ENCODE measurements around the gene TIPARP. TPM values are rescaled to one million over a fixed set of nuclear protein-coding genes. Genes with fewer than 3 reads are reported as not detected.

The TIPARP gene
- total RNA-seq, 1 donor from 2014 or later, result 32.1 TPM

DNA sequence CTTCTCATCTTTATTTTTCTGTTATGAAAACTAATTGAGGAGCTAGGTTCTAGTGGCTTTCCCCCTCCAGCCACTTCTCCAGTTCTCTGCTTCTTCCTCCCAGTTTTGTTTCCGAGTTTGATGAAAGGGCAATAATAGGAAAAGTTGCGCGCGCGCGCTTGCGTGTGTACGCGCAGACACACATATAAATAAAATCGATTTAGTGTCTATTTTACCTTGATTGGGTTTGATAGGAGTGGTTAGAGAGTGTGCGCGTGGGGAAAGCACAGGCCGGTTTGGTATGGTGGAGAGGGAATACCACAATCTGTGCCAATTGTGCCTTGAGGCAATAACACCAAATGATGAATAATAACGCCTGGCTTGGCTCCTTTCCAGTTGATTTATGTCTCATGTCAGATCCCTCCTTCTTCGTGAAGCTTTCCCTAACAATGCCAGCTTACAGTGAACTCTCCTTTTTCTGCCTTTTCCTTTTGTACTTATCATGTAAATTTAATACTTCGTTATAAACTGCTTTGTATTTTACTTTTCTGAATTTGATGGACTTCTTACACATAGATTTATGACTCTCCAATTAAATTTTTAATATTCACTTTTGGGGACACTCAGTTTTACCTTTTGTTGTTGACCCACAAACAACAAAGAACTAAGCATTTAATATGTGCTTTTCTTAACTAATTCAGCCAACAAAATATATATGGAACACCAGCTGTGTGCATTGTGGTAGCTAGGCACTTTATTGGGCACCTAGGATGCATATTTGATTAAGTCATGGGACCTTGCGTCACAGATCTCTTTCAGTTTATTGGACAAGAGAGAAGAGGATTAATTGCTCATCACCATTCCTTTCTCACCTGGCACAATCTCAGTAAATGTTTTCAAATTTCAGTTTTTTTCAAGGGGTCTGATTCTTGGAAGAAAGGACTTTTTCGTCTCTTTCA lies 1.7 kb downstream of the TIPARP start:
- peak; percentile 85 to 94 for DNase-seq (ENCODE audit: low read depth in 2 of 2)

DNA sequence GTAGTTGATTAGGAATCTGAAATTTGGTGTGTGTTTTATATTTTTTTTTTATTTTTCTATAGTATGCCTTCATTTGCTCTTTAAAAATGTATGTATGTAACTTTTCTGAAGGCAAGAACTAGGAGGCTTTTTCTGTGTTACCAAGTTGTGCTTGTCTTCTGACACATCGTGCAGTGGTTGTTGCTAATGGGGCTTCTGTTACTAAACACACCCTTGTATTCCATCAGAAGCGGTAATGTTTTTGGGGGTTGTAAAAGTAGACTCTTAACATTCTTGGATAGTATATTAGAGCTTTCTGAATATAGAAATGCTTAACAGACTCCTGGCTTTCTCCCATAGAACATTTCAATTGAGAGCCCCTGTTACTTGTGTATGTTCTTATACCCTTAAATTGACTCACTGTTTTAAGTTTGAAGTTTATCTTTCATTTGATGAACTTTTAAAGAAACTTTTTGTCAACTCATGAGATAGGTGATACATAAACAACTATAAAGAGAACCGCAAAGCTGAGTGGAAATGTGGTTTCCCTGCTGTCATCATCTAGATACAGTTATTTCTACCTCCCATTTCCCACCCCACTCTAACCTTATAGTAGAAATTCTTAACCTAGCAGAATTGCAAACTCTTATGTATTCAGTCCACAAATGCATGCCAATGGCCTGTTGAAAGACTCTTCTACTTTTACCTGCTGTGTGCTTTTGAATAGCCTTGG lies 2.5 kb downstream of the TIPARP start:
- DNase-seq (ENCODE audit: low read depth in 2 of 2), result no peak

DNA sequence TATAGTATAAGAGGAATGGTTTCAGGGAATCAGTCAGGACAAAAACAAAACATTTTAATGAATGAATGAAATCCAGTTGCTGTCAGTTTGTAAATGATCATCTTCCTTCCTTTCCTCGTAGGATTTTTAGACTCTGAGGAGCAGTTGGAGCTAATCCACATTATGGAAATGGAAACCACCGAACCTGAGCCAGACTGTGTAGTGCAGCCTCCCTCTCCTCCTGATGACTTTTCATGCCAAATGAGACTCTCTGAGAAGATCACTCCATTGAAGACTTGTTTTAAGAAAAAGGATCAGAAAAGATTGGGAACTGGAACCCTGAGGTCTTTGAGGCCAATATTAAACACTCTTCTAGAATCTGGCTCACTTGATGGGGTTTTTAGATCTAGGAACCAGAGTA lies 3.1 kb downstream of the TIPARP start:
- peak in 1 of 2 donors; percentile 68 for DNase-seq (ENCODE audit: low read depth in 2 of 2)

DNA sequence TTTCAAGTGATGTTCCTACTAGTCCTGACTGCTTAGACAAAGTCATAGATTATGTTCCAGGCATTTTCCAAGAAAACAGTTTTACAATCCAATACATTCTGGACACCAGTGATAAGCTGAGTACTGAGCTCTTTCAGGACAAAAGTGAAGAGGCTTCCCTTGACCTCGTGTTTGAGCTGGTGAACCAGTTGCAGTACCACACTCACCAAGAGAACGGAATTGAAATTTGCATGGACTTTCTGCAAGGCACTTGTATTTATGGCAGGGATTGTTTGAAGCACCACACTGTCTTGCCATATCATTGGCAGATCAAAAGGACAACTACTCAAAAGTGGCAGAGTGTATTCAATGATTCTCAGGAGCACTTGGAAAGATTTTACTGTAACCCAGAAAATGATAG lies 3.8 kb downstream of the TIPARP start:
- no peak for DNase-seq (ENCODE audit: low read depth in 2 of 2)

DNA sequence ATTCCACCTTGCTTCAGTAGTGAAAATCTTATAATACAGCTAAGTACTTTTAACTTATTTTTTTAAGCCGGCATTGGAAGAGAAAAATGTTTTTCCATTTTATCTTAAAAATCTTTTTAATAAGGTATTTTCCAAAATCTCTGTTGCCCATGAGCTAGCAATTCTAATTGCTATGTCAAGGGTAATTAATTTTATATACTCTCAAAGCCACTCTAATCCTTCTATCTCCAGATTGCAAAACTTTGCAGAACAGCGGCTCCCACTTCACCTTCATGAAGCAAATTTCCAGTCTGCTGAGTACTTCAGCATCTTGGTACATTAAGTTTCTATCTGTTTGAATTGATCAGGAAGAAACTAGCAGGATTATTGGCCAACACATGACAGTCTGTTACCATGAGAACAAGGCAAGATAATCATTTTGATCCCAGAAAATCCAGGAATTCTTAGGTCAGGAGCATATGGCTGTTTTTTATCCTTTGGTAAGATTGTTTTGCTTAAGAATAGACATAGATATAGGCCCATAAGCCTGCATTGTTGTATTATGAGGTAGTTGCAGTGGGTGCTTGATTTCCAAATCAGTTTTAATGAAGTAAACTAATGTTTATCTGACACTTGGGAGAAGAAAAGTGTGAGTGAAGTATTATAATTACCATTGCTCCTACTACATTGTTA lies 6.0 kb downstream of the TIPARP start:
- DNase-seq (ENCODE audit: low read depth in 2 of 2), result no peak

DNA sequence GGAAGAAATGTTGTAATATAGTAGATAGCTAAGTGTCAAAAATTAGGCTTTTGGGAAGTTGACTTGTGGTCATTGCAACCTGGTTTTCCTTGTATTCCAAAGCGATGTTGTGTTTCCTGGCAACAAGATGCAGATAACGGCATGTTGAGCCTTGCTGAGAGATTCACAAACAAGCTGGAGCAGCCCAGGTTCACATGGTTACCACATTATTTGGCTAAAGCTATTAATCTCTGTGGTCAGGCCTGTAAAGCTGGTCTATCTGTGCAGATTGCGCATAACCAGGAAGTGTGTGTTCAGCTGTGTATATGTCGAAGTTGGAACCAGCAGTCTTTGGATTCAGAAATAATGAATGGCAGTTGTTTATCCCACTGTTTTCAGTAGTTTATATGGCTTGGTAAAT lies 6.6 kb downstream of the TIPARP start:
- DNase-seq (ENCODE audit: low read depth in 2 of 2), result peak; percentile 79 to 96

DNA sequence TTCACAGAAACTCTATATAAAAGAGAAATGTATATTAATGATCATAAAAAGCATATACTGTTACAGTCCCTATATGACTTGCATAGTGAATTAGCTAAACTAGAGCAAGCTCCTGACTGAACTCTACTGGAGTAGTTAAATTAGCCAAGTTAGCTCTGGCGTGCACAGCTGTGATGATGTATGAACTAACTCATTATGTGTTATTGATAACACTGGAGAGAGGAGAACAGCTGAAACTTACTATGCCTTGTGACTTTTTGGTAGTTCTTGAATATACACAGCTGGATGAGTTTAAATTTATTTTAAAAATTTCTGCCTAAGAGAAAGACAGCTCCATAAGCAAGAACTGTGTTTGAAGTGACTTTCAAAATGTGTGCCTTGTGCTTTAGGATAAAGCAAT lies 8.1 kb downstream of the TIPARP start:
- no peak for DNase-seq (ENCODE audit: low read depth in 2 of 2)

DNA sequence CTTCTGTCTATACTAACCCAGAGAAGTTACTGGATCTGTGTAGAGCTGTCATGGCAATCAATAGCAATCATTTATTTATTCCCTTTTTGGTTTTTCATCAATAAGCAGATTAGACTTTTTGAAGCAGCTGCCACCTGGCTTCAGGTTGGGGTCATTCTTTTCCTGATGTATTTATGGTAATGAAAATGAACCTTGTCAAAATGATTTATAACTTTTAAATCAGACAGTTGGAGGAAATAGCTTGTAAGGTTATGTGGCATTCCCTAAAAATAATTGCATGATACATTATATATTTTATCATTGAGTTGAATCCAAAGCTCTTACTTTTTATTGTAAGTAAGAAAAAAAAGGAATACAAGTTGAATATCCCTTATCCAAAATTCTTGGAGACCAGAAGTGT lies 8.6 kb downstream of the TIPARP start:
- DNase-seq (ENCODE audit: low read depth in 2 of 2), result no peak

DNA sequence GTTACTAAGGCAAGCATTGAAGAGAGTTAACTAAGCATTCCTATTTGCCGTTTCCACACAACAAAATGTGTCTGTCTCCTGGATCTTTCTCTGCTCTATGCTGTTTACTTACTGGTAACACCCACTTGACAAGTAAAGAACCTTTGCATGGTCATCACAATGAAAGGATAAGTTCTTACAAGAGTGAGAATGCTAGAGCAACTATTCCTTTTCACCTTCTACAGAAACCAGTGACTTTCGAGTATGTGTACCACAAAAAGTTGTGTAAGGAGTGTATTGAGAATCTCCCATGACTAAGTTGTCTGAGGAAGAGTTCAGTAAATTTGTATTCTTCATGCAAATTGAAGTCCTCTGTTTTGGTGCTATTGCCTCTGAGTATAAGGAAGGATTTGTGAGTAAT lies 10.8 kb downstream of the TIPARP start:
- no peak for DNase-seq (ENCODE audit: low read depth in 2 of 2)

DNA sequence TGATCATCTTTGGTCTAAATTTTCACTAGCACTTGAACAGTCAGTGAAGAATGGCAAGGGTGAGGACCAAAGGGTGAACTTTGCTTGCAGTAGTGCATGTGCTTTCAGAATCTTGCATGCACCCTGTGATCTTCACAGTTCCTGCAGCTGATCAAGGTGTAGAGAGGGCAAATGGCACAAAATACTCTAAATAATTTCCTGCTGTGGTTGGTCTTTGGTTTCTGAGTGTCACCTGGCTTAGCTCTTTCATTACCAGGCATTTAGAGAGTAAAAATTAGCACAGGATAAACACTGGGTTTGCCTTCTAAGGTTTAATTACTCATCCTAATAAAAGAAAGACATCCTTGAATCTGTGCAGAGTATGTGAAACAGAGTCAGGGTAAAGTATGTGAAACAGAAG lies 11.4 kb downstream of the TIPARP start:
- DNase-seq (ENCODE audit: low read depth in 2 of 2), result no peak

DNA sequence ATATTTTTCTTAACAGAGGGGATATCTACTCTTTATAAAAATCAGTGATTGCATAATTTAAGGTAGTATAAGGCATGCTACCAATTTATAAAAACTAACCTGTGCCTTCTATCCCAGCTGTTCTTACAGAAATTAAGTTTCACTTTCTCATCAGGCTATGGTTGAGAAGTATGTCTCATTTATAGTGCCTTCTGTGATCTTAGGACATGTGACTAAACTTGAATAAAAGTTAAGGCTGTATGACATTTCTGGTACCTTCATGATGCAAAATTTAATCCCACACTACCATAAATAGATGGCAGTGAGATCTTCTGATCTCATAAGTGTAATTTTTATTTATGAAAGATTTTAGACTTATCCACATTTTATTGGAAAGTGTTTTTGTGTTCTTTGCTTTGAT lies 12.6 kb downstream of the TIPARP start:
- DNase-seq (ENCODE audit: low read depth in 2 of 2), result peak in 1 of 2 donors; percentile 47

DNA sequence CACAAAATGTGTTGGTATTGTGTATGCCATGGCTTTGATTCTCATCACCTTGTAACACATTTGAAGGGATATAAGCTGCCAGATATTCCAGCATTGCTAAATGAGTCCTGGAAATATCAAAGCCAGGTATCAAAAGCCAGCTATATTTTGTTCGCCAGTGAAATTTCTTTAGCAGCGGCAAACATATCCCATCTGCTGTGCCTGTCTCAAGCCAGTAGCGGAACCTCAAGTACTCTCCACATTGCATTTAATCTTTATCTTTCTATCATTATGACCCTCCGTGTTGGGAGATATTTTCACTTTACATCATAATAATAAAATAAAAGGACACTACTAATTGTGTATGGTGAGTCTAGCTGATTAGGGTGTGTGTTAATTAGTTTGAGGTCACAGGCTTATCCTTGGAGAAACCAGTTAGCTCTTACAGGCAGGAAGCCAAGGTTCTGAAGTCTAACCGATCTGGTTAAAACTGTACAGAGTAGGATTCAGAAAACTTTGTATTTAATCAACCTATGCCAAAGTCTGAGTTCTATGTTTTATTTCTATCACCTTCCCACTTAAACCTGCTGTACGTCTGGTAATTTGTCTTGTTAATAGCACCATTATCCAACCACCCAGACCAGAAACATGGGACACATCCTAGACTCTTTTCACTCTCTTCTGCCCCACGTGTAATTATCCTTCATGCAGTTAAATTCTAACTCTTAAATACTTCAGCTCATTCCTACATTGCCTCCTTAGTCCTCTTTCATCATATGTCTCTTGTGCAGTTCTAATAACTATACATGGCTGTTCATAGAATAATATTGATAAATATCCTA lies 14.5 kb downstream of the TIPARP start:
- no peak for DNase-seq (ENCODE audit: low read depth in 2 of 2)

DNA sequence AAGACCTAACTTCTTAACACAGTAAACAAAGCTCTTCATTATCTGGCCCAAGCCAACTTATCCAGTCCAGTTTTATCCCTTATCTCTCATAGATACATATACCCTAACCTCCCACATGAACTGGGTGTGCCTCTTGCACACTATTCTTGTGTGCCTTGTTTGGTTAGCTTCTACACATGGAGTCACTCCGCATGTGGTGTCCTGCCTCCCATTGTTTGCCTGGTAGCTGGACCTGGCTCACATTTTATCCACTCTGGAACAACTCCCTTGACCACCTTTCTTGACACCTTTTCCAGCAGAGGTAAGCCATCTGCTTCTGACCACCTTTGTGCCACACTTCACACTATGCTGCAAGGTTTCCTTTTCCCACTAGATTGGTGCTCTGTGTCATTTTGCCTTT lies 15.2 kb downstream of the TIPARP start:
- DNase-seq (ENCODE audit: low read depth in 2 of 2), result no peak

DNA sequence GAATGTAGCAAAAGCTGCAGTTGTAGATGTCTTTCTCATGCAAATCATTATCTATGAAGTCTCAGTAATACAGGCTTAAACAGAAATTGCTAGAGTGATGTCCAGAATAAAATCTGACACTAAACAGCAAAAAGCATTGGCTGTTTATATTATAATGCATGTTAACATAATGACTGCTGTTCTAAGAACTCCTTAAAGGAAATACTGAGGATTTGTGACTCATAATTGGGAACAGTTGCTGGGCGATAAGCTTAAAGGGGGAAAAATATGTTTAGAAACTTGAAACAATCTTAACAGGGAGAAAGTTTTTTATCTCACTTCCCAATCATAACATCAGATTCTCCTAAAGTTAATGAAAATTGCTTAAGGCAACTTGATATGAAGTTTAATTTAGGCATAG lies 17.5 kb downstream of the TIPARP start:
- peak in 1 of 2 donors; percentile 91 for DNase-seq (ENCODE audit: low read depth in 2 of 2)

DNA sequence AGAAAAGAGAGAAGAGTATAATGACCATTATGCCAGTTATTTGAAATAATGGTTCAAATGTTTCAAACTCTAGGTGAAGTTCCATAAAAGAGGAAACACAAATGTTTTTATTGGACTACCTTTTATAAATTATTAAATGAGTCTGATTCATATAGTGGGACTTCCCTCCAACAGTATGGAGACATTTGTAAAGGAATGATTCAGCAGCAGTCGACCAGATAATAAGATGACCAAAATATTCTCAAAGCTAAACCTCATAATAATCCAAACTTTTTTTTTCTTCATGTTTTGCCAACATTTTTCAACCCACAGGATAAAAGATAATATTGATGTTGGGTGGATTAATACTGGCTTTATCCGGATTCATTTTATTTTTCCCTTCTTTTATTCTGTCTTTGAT lies 18.8 kb downstream of the TIPARP start:
- peak; percentile 59 to 70 for DNase-seq (ENCODE audit: low read depth in 2 of 2)

DNA sequence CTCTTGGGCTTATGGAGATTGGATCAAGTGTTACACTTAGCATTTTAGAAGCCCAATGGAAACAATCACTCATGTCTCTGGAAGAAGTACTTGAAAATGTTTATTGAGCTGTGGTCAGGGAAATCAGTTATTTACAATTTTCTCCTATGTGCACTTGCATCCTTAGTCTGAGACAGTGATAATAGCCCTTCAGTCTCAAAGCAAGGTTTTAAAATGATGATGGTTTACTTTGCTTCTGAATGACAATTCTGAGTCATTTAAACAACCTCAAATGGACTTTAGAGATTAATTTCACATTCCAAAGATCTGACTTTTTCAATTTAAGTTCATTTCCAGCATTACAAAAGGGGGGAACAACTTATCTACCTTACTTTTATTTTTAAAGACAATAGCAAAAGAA lies 20.1 kb downstream of the TIPARP start:
- DNase-seq (ENCODE audit: low read depth in 2 of 2), result no peak

DNA sequence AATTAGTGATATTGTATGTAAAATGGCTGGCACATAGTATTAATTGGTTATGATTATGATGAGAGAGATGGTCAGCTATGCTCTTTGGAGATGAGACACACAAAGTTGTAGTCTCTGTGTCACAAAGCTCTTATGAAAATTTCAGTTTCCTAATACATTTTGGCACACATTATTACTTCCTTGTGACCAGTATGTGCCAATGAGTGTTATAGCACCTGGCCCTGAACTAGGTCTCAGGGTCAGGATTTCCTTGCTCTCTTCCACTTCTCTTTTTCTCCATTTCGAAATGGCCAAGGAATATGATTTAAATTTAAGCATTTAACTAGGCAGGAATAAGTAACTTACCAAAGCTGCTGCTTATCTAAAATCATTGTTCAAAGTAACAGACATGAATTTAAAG lies 28.0 kb downstream of the TIPARP start:
- no peak for DNase-seq (ENCODE audit: low read depth in 2 of 2)

DNA sequence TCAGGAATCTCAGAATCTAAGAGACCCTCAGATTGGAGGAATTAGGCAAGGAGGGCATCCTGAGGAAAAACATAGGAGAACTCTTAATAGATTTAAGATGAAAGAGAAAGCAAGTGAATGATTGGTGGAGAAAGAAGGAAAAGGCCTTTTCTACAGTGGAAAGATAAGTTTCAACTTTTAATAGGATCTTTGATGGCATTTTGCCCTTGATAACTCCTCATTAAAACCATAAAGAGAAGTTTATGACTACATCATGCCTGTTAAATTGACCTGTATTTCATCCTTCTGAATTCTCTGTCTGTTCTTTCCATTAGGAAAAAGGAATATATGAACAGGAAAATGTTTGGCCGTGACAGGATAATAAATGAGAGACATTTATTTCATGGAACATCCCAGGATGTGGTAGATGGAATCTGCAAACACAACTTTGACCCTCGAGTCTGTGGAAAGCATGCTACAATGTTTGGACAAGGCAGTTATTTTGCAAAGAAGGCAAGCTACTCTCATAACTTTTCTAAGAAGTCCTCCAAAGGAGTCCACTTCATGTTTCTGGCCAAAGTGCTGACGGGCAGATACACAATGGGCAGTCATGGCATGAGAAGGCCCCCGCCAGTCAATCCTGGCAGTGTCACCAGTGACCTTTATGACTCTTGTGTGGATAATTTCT lies 30.1 kb downstream of the TIPARP start:
- DNase-seq (ENCODE audit: low read depth in 2 of 2), result peak in 1 of 2 donors; percentile 70

DNA sequence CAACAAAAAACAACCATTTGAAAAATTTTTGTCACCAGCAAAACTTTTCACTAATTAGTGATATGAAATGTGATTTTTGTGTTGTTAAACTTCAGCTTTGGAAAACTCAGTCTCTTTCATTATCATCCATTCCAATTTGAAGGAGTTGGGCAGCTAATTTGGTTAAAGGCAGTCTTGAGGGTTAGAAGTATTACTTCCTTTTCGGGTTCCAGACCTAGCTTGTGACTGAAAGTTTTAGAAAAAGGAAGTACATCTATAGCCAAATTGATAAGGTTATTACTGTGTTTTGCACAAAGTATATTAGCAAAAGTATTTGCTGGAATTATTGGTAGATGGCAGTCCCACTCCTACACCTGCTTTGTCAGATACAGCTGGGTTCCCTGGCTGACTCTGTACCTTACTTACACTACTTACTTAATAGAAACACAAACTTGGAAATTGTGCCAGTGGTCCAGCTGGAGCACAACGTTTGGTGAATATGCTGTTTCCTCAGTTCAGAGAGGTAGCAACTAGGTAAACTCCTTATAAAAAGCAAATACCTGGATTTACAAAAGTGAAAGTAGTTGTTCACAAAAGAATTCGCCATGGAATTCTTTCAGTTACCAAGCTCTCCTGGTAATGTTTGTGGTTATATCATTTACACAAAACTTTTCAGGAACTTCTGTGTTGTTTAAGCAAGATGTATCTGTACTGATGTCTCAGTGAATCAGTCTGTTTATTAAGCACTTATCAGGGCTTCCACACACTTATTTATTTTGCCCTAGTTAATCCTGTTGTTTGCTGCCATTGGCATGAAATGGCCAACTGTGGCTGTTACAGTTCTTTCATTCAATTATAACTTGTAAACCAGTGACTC lies 31.6 kb downstream of the TIPARP start:
- DNase-seq (ENCODE audit: low read depth in 2 of 2), result peak in 1 of 2 donors; percentile 28

DNA sequence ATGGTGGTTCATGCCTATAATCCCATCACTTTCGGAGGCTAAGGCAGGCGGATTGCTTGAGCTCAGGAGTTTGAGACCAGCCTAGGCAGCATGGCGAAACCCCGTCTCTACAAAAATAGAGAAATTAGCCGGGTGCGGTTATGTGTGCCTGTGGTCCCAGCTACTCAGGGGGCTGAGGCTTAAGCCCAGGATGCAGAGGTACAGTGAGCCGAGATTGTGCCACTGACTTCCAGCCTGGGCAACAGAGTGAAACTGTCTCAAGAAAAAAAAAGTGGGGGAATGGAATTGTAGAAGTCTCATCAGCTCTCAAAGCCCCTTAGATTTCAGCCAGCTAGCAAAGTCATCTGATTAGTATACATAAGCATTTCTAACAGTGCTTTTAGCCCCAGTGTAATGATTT lies 33.2 kb downstream of the TIPARP start:
- DNase-seq (ENCODE audit: low read depth in 2 of 2), result no peak

Measured in lung microvascular endothelial cell (primary cell).